D721Med (cell line): ENCODE data around the gene SCAMP5.

Experiments
- DNase-seq: peaks from one replicate; pipeline ENCODE4 v3.0.0; 2011; ENCODE audit warnings: low spot score; ENCODE audit not compliant: insufficient read length
- FAIRE-seq: peaks from 2 replicates; lab custom pipeline; 2011; peaks lifted over from hg19 to GRCh38; lab: Jason Lieb, UNC
- CTCF ChIP-seq: IDR thresholded peaks from 2 replicates; pipeline ENCODE4 v1.5.1; 2012; ENCODE audit warnings: mild to moderate bottlenecking, control low read depth; ENCODE audit not compliant: insufficient read depth; ENCODE audit errors: missing control alignments

SCAMP5 gene

DNA sequence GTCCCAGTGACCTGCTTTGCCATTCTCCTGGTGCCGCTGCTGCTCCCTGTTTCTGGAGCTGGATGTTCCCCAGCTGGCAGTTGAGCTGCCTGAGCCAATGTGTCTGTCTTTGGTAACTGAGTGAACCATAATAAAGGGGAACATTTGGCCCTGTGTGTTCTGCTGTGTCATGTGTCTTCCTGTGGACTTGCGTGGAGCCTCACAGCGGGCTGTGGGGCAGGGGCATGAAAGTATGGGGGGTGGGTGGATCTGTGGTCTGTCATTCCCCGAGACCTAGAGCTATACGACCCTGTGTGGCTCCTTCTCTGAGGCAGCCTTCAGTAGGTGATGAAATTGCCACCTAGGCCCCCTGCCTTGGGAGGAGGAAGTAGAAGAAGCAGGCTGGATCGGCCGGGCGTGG lies 26.0 kb downstream of the SCAMP5 start:
- TF ChIP-seq CTCF = no peak
- no peak for DNase-seq
- FAIRE-seq = no peak

GRCh38 chr15:75022783-75023180 lies 27.4 kb downstream of the SCAMP5 start:
- DNase-seq (no peak), FAIRE-seq (no peak)
- TF ChIP-seq CTCF = no peak

- peak; percentile 99 for DNase-seq
- TF ChIP-seq CTCF = no peak
- no peak for FAIRE-seq
Observed at GRCh38 chr15:75023181-75023871, 28.0 kb downstream of the SCAMP5 start, which contains the start of gene PPCDC. Gene PPCDC (plus strand): TSS chr15:75023590. CDS start chr15:75028319, 4,729 bp downstream.

GRCh38 chr15:75023872-75024636 lies 28.7 kb downstream of the SCAMP5 start:
- FAIRE-seq (no peak), DNase-seq (no peak)
- no peak for TF ChIP-seq CTCF

GRCh38 chr15:75025107-75025506 lies 29.7 kb downstream of the SCAMP5 start:
- DNase-seq (no peak), FAIRE-seq (no peak)
- TF ChIP-seq CTCF = no peak

- FAIRE-seq (no peak), DNase-seq (no peak)
- TF ChIP-seq CTCF = no peak
Observed at GRCh38 chr15:75025548-75026260, 30.3 kb downstream of the SCAMP5 start.
